ENCODE results near the gene LGALS3BP. TPM values are rescaled to one million over a fixed set of nuclear protein-coding genes. Genes with fewer than 3 reads are reported as not detected.
A peak's percentile ranks its signal among the peaks of the same experiment; 100 is the strongest.

Gene LGALS3BP
- total and polyA plus RNA-seq, 2 of the 4 experiments (the other 2 are of a cell fraction): 33.7 to 273 TPM

DNA sequence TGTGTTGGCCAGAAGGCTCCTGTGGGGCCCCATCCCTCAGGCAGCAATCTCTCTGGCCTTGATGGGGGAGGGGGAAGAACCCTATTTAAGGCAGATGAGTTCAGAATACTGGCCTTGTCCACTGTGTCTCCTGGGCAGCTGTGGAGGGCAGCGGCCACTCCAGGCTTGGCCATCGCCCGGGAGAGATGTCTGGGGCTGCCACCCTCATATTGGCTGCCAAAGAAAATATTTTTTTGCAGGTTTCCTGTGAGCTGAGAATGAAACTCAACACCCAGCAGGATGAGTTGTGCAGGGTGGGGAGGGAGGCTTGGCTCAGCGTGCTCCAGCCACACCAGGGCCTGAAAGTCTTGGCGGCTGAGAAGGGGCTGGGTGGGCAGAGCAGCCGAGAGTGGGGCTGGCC, 40.1 kb downstream of the LGALS3BP start:
- DNase-seq: peak; percentile 52
- no peak overlapping the region for H4K5ac ChIP-seq (ENCODE audit: low read depth, low read length)
- H3K56ac ChIP-seq (ENCODE audit: extremely low read depth, insufficient read depth, low read length): no peak overlapping the region
- H3K36me3 ChIP-seq (ENCODE audit: control insufficient read depth, insufficient read depth, low read length): no peaks in the 10 kb centered on the region
- no peaks in the 10 kb centered on the region for H3K9me3 ChIP-seq (ENCODE audit: control insufficient read depth, insufficient read depth, low read length)
- WGBS, 2 experiments (ENCODE audit: extremely low coverage in 2 of 2, insufficient read length in 1 of 2): 69% methylated on average over 3 of the region's 6 CpGs; no CpG with 5 or more reads in 1 of the 2 experiments
- H4K20me1 ChIP-seq (ENCODE audit: insufficient read depth, low read length): peaks cover 9% of the 10 kb centered on the region; the same call in 1 of the 2 replicates
- no peaks in the 10 kb centered on the region; the same call in 1 of the 2 replicates for H3K27me3 ChIP-seq (ENCODE audit: control insufficient read depth, insufficient read depth, low read length)
- no peak overlapping the region for H3K4me2 ChIP-seq (ENCODE audit: low read depth, low read length)
- H2BK5ac ChIP-seq (ENCODE audit: low read depth, low read length, poor library complexity, severe bottlenecking): no peak overlapping the region
- POLR2A ChIA-PET (ENCODE audit: unreplicated experiment): no interaction called here
- no peak overlapping the region for H3K27ac ChIP-seq (ENCODE audit: insufficient read depth, low read length)
- CTCF ChIA-PET: no interaction called here
- no peak for ATAC-seq (ENCODE audit: low read depth)
- peak overlapping the region; percentile 11 for H3K4ac ChIP-seq (ENCODE audit: low read depth, low read length)
- peak overlapping the region; percentile 24; the same call in 1 of the 2 replicates for H2BK120ac ChIP-seq (ENCODE audit: low read depth, low read length)
- BruUV-seq (replicated peaks): no TSS peak
- in situ Hi-C loops (cut with MboI; ENCODE audit: low sequenced_read_pairs) (no loop called here), intact Hi-C loops (cut with micrococcal nuclease) (no loop called here), dilution Hi-C loops (cut with HindIII; ENCODE audit: low sequenced_read_pairs, unreplicated experiment) (no loop called here)
- peak overlapping the region; percentile 74 for H2AK5ac ChIP-seq (ENCODE audit: low read depth, low read length)
- H3K4me3 ChIP-seq (ENCODE audit: insufficient read depth, low read depth, low read length): no peak overlapping the region
- peaks cover 23% of the 10 kb centered on the region for H3K4me1 ChIP-seq (ENCODE audit: control insufficient read depth, insufficient read depth, low read length)
- H2AFZ ChIP-seq (replicated peaks; ENCODE audit: low read length, poor library complexity): peak overlapping the region; percentile 37
- no peak overlapping the region for H3K9ac ChIP-seq (ENCODE audit: low read depth, low read length)
- H2AK9ac ChIP-seq (replicated peaks; ENCODE audit: low read depth, low read length, poor library complexity): peak overlapping the region; percentile 74
- peak overlapping the region in 1 of 2 experiments; percentile 20; a peak in 1 of 4 replicates for H4K8ac ChIP-seq (ENCODE audit: low read depth in 2 of 2, low read length in 2 of 2)
- H3K18ac ChIP-seq (ENCODE audit: low read depth, low read length): no peak overlapping the region
- TF ChIP-seq FOS (IDR thresholded peaks at IDR 0.05; ENCODE audit: low read depth, low read length) (no peak), CEBPB (IDR thresholded peaks at IDR 0.05; ENCODE audit: low read depth, low read length) (no peak), MAFK (IDR thresholded peaks at IDR 0.05; ENCODE audit: low read depth, low read length) (no peak), MXI1 (IDR thresholded peaks at IDR 0.05; ENCODE audit: borderline replicate concordance, low read depth, low read length) (no peak), SMC3 (IDR thresholded peaks at IDR 0.05; ENCODE audit: low read depth, low read length) (no peak), MAZ (IDR thresholded peaks at IDR 0.05; ENCODE audit: borderline replicate concordance, low read depth, low read length) (no peak), BHLHE40 (IDR thresholded peaks at IDR 0.05; ENCODE audit: low read depth, low read length) (no peak), NFE2L2 (IDR thresholded peaks at IDR 0.05; ENCODE audit: low read depth, low read length) (no peak), POLR2A (IDR thresholded peaks at IDR 0.05; ENCODE audit: low read depth, low read length) (no peak), CHD1 (IDR thresholded peaks at IDR 0.05; ENCODE audit: low read depth, low read length) (no peak), RCOR1 (IDR thresholded peaks at IDR 0.05; ENCODE audit: insufficient replicate concordance, low read length) (no peak), RFX5 (IDR thresholded peaks at IDR 0.05; ENCODE audit: low read depth, low read length) (no peak), RAD21 (IDR thresholded peaks at IDR 0.05; ENCODE audit: low read length) (no peak)
- TF ChIP-seq, protein P1, sequence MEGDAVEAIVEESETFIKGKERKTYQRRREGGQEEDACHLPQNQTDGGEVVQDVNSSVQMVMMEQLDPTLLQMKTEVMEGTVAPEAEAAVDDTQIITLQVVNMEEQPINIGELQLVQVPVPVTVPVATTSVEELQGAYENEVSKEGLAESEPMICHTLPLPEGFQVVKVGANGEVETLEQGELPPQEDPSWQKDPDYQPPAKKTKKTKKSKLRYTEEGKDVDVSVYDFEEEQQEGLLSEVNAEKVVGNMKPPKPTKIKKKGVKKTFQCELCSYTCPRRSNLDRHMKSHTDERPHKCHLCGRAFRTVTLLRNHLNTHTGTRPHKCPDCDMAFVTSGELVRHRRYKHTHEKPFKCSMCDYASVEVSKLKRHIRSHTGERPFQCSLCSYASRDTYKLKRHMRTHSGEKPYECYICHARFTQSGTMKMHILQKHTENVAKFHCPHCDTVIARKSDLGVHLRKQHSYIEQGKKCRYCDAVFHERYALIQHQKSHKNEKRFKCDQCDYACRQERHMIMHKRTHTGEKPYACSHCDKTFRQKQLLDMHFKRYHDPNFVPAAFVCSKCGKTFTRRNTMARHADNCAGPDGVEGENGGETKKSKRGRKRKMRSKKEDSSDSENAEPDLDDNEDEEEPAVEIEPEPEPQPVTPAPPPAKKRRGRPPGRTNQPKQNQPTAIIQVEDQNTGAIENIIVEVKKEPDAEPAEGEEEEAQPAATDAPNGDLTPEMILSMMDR (conservative IDR thresholded peaks at IDR 0.05; ENCODE audit: low read depth, low read length): no peak
- TF ChIP-seq, protein P2, sequence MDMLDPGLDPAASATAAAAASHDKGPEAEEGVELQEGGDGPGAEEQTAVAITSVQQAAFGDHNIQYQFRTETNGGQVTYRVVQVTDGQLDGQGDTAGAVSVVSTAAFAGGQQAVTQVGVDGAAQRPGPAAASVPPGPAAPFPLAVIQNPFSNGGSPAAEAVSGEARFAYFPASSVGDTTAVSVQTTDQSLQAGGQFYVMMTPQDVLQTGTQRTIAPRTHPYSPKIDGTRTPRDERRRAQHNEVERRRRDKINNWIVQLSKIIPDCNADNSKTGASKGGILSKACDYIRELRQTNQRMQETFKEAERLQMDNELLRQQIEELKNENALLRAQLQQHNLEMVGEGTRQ (IDR thresholded peaks at IDR 0.05; ENCODE audit: low read depth, low read length): no peak
- TF ChIP-seq, protein P3, sequence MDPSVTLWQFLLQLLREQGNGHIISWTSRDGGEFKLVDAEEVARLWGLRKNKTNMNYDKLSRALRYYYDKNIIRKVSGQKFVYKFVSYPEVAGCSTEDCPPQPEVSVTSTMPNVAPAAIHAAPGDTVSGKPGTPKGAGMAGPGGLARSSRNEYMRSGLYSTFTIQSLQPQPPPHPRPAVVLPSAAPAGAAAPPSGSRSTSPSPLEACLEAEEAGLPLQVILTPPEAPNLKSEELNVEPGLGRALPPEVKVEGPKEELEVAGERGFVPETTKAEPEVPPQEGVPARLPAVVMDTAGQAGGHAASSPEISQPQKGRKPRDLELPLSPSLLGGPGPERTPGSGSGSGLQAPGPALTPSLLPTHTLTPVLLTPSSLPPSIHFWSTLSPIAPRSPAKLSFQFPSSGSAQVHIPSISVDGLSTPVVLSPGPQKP (IDR thresholded peaks at IDR 0.05; ENCODE audit: borderline replicate concordance, low read depth, low read length): no peak
- H4K91ac ChIP-seq (ENCODE audit: insufficient read depth, low read depth, low read length): peak overlapping the region; percentile 27
- peaks cover 12% of the 10 kb centered on the region for H3K9me1 ChIP-seq (ENCODE audit: insufficient read depth, low read length)
- peaks cover 0 to 9% of the 10 kb centered on the region in 2 experiments; a peak in 2 of 4 replicates for H3K79me1 ChIP-seq (ENCODE audit: low read depth in 1 of 2, low read length in 2 of 2)
- no peak overlapping the region for H3K14ac ChIP-seq (replicated peaks; ENCODE audit: low read depth, low read length)
- H2BK15ac ChIP-seq (ENCODE audit: low read depth, low read length): peak overlapping the region; percentile 60; the same call in 1 of the 3 replicates
- no peak overlapping the region for H2BK20ac ChIP-seq (ENCODE audit: low read depth, low read length)
- H3K23ac ChIP-seq (ENCODE audit: low read depth, low read length): no peak overlapping the region
